Measurements from ENCODE around the gene FGF4.
"Not testable (repeated sequence)": the region's sequence is repeated elsewhere in the genome, so short reads cannot be mapped to it uniquely, and the experiment has no call there.

The FGF4 gene

DNA sequence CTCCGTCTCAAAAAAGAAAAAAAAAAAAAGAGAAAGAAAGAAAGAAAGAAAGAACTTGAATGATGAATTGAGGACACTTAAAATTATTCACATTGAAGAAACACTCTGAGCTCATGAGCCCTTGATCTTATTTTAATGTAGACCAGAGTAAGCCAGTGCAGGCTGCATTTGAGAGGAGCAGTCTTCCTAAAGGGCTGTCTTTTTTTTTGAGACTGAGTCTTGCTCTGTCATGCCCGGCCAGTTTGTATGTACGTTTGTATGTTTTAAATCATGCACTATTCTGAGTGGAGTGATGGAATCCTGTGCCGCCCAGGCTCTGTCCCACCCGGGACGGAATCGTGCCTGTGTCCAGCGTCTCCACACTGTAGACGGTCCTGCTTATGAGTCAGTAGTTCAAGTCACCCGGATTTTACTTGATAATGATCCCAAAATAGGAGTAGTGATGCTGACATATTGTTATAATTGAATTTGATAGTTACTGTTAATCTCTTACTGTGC is 9.6 kb downstream of the FGF4 start:
- no peak for DNase-seq

DNA sequence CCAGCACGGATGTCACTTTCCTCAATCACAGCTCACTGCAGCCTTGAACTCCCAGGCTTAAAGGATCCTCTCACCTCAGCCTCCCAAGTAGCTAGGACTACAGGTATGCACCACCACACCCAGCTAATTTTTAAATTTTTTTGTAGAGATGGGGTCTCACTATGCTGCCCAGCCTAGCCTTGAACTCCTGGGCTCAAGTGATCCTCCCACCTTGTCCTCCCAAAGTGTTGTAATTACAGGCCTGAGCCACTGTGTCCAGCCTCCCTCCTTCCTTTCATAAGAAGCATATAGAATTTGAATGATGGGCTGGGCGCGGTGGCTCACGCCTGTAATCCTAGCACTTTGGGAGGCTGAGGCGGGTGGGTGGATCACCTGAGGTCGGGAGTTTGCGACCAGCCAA is 10.2 kb downstream of the FGF4 start:
- not testable (repeated sequence) for DNase-seq

DNA sequence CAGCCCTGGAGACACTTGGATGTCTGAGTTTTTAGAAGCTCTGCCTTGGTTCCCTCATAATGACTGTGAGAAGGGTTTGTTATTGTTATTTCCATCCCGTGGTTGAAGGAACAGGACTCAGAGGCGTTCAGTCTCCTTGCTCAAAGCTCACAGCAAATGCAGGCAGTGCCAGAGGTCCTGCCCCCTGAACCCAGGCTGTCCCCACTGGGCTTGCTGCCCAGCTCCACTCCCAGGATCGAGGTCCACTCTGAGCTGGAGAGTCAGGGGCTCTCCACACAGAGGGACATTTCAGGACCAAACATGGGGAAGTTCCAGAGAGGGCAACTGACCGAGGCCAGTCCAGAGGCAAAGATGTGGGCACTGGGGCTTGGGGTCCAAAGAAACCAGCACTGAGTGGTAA is 14.8 kb downstream of the FGF4 start:
- no peak for DNase-seq

DNA sequence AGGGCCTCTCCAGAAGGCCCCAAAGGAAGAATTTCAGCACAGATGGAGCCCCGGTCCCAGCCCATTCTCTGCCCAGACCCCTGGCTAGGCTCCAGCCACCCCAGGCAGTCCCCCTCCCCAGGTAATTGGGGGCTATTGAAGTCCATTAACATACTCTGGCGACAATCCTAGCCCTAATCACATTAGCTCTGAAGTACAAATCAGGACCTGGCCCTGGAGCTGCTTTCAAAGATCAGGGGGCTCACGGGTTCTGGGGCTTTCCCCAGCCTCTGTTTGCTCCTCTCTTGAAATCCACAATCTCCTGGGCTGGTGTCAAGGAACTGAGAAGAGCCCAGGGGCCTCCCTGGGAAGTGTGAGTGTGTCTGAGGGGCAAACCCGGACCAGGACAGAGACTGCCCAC is 22.3 kb downstream of the FGF4 start:
- DNase-seq, result no peak

DNA sequence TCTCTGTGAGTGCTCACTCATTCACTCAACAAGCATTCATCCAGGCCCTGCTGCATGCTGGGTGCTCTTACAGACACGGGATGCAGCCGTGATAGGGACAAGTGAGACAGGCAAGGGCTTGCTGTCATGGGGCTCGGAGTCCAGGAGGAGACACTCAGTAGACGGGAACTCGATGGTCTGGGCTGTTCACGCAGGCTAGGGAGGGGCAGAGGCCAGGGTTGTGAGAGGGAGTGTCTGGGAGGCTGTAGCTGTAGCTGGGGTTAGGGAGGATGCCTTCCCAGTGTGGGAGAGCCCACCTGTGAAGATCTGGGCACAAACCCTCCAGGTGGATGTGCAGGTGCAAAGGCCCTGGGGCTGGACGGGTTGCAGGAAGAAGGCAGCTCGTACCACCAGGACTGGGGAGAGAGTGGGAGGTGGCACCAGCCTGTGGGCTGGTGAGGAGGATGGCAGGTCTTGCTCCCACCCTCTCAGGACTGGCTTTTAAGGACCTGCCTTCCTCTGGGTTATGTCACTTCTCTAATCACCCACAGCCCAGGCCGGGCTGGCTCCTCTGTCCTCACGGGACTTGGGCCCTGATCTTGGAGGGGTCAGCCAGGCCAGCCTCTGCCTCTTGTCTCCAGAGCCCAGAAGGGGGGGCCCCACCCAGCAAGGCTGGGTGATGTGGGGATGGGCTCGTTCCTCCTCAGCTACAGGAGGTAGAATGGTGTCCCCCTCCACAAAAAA is 24.1 kb downstream of the FGF4 start:
- no peak for DNase-seq

DNA sequence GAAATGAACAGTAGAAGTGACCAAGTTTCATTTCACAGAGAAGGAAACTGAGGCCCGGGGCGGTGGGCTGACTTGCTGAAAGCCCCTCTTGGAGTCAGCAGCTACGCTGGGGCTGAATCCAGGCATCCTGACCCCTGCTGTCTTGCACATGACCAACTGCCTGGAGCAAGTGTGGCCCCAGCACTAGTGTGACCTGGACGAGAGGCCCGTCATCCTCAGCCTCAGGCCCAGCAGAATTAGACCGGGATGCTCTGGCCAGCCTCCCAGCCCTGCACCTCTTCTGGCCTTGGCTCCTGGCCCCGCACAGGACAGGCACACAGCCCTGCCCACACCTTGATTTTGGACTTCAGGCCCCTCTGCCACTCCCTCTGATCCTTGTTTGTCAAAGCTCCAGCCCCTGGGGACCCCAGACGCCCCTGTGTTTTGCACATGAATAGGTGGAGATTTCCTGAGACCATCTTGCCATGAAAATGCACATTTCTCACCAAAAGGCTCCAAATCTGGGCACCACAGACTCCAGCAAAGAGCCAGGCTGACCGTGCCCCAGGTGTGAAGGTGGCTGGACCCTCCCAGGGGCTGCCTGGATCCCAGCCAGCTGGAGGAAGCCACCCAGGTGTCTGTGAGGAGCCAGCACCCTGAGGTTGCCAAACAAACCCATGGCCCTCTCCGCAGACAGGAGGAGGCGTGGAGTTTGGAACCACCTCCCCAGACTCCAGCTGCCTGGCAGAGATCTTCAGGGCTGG is 24.9 kb downstream of the FGF4 start:
- DNase-seq, result no peak

DNA sequence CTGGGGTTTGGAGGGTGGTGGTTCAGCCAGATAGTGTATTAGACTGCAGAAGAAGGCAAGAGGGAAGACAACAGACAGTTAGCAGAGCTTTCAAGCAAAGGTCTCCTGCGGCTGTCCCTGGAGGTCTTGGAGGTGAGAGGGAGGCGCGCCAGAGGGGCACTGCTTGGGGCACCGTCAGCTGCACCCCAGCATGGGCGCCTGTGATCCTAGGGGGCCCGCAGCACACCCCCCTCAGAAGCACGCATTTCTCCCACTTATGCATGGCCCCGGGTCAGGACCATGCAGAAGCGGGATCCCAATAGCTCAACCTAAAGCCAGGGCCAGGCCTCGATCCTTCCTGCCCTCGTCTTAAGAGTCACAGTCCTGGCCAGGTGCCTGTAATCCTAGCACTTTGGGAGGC is 26.5 kb downstream of the FGF4 start:
- DNase-seq, result no peak

DNA sequence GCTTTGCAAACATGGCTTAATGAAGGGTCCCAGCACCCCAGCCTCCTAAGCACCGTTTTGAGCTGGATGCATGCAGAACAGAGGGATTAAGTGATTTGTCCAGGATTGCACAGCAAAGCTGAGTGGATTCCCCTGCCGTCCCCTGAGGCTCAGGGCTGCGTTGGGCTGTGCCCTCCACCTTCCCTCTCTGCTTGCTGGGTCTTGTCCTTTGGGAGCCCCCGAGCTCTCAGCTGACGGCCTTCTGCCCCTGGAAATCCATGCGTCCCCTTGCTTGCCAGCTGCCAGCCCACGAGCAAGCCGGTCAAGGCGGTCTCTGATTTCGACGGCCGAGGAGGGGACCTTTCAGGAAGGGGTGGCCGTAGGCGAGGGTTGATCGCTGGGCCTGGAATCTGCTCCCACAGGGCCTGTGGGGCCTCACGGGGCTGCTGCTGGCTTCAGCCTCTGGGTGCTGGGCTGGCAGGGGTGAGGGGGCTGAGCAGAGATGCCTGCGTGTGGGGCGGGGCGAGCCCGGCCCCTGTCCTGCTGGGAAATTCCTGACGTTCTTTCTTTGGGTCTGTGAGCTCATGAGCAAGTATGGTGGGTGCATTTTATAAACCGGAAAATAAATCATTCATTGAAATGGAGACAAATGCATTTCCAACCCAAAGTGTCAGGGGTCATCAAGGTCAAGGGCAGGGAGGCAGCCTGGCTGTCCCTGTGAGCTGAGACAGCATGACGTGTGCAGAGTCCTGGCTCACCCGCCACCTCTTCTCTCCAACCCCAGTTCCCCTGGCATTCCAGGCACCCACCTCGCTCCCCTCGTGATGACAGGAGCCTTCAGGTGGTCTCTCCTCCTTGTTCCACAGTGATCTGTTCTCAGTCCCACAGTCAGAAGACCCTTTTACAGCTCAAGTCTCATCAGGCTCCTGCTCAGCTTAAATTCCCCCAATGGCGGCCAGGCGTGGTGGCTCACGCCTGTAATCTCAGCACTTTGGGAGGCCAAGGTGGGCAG is 28.1 kb downstream of the FGF4 start:
- DNase-seq, result no peak

DNA sequence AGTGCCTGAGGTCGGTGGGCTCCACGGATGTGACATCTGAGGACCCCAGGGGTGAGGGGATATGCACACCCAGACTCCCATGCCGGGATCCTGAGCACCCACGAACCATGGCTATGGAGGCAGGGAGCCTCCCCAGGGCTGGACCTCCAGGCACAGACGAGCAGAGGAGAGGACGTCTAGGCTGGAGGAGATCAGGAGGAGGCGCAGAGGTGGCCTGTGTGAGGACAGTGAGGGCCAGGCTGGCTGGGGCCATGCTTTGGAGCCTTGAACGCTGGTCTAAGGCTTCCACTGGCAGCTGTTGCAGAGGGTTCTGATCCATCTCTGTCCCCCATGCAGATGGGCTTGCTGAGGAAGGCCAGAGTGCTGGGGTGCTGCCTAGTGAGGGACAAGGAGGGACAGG is 29.0 kb downstream of the FGF4 start:
- DNase-seq, result no peak

DNA sequence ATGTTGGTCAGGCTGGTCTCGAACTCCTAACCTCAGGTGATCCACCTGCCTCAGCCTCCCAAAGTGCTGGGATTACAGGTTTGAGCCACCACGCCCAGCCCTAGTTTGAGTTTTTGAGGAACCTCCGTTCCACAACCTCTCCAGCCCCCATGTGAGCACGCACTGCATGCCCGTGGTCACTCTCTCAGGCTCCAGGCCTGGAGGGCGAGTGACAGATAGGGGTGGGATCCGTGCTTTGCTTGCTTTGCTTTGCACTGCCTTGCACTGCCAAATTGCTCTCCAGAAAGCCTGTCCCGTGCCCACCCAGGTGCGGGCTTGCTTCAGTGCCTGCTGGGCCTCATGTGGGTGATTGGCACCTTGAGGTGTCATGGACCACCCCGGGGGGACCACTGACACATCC is 29.9 kb downstream of the FGF4 start:
- no peak for DNase-seq

DNA sequence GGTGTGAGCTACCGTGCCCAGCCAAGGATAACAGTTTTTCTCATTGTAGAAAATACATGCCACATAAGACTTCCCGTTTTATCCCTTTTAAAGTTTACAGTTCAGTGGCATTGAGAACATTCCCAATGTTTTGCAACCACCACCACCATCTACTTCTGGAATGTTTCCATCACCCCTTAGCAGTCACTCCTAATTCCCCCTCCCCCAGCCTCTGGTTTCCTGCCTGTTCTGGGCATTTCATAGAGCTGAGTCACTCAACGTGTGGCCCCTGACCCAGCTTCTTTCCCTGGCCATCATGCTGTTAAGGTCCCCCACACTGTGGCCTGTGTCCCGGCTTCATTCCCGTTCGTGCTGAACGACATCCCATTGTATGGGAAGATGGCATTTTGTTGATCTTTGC is 30.7 kb downstream of the FGF4 start:
- no peak for DNase-seq

DNA sequence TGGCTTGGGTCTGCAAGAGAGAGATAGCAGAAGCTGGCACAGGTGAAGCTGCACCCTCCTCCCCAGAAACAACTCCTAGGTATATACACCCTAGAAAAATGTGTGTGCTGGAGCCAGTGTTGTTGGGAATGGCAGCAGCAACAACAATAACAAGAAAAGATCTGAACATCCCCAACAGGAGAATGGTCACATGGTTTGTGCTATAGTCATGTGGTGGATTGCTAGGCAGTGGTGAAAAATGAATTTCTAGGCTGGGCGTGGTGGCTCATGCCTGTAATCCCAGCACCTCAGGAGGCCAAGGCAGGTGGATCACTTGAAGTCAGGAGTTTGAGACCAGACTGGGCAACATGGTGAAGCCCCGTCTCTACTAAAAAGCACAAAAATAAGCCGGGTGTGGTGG is 40.3 kb downstream of the FGF4 start:
- no peak for DNase-seq

DNA sequence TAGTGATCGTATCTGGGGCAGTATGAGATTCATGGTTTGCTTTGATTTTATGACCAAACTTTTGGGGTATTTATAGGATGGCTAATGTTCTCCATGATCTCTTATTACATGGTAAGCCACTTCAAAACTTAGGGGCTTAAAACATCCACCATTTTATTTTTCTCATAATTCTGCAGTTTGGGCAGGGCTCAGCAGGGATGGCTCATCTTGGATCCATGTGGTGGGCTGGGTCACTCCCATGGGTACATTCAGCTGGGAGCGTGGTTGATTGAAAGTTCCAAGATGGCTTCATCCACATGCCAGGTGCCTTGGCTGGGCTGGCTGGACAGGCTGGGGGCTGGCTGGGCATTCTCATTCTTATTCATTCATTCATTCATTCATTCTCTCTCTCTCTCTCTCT is 40.8 kb downstream of the FGF4 start:
- no peak for DNase-seq

DNA sequence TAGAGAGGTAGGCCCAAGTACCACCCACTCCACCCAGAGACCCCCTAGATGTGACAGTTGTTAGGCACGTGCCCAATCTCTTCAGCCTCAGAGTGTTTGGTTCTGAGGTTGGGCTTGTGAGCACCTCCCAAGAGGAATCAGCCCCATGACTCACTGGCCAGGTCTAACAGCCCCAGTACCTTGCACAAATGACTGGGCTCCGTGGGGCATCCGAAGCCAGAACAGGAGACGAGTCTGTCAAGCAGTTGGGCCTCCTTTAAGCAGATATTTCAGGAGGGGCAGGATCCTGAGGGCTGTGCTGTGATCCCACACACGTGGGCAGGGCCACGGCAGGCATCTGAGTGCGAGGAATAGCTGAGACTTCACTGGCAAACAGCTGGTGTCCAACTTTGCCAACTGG is 42.2 kb downstream of the FGF4 start:
- DNase-seq, result no peak

DNA sequence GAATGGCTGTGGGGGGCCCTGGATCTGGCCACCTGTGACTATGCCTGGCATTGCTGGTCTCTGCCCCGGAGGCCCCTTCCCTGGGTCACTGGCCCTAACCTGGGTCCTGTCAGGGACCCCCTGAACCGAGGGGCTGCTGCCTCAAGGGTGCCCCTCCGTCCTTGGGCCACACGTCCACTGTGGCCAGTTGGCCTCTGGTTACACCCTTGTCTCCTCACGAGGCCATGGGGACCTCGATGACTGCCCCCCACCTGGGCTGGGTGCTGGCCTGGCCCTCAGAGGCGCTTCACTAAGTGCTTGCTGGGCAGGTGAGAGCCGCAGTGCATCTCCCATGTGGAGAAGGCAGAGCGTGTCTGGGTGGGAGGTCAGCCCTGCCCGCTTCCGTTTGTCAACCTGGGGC is 44.0 kb downstream of the FGF4 start:
- DNase-seq, result no peak

DNA sequence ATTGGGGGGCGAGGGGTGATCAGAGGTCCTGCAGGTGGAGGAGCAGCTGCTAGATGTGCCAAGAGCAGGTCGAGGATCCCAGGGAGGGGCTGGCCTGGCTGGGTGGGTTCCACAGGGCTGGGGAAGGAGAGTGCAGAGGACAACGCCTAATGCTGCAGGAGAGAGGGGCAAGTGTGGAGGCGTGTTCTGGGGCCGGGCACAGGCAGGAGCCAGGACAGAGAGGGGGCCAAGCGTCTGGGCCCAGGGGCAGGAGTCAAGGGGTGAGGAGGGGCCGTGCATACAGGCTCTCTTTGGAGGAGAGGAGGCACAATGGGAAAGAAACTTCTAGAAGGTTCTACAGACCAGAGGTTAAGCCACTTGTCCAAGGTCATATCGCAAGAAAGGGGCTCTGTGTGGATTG is 44.6 kb downstream of the FGF4 start:
- no peak for DNase-seq

DNA sequence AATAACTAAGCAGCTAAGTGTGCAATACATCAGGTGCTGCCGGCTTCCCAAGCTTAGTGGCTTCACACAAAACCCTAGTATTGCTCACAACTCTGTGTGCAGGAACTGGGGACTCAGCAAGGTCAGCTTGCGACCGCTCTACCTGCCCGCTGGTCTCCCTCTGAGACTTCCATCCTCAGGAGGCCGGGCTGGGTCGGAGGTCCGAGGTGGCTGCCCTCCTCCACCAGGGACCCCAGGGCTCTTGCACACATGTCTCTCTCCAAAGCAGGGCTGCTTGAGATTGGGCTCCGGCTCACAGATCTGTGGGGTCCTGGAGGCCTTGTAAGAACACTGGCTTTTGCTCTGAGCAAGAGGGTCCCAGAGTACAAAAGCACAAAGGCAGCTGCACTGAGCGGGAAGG is 45.9 kb downstream of the FGF4 start:
- DNase-seq, result no peak

DNA sequence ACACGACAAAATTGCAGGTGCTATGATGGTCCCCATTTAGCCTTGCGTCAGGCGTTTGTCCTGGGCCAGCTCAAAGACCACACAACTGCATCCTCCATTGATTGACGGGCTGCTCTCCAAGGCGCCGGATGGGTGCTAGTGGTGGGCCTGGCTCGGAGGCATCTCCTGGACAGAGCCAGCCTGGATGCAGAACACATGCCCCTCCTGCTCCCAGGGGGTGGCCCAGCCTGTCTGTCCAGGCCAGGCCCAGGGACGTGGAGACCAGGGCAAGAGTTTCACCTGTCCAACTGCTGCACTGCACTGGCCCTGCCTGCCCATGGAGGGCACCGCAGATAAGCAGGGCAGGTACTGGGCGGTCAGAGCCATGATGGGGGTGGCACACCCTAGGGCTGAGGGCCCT is 47.9 kb downstream of the FGF4 start:
- no peak for DNase-seq

DNA sequence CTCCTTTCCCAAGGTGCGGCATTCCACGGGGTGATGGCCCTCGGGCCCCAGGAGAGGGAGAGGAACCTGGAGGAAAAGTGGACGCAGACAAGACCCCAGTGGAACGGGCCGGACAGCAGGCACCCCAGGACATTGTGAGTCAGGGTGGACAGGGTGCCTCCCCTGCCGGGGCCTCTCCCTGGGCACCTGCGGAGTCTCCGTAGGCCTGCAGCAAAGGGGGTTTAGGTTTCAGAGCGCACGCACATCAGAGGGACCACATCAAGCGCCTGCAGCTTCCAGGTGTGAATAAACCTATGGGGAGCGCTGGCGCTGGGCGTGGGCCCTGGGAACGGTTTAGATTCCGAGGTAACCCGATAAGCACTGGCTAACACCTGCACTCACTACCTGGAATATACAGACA is 48.7 kb downstream of the FGF4 start:
- DNase-seq, result no peak

DNA sequence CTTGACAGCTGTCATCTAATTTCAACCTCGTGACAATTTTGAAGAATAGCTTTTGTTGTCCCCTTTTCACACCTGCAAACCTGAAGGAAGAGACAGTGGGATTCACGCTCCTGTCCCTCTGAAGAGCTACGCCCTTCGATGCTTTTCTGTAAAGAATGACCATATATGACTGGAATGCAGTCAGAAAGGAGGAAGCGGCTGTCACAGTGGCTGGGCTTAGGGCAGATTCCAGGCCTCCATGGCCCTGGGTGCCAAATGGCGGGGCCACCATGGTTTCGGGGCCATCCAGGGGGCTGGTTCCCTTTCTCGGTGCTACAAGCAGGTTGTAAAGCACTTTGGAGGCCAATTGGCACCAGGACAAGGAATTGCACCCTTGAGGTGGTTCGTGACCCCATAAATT is 49.1 kb downstream of the FGF4 start:
- no peak for DNase-seq

DNA sequence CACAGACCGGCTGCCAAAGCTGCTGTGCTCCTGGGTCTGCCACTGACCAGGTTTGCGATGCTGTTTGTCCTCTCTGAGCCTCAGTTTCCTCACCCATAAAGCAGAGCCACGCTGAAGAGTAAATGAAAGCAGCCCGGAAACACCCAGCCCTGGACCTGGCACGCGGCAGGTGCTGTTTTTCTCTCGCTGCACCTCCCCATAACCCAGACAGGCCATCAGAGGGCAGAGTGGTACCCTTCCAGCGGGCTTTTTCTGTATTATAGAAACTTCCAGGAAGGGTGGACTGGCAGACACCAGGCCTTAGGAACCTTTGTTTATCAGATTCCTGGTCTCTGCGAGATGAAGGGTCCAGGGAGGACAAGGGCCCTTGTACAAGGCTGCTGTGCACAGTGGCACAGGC is 53.4 kb downstream of the FGF4 start:
- no peak for DNase-seq

DNA sequence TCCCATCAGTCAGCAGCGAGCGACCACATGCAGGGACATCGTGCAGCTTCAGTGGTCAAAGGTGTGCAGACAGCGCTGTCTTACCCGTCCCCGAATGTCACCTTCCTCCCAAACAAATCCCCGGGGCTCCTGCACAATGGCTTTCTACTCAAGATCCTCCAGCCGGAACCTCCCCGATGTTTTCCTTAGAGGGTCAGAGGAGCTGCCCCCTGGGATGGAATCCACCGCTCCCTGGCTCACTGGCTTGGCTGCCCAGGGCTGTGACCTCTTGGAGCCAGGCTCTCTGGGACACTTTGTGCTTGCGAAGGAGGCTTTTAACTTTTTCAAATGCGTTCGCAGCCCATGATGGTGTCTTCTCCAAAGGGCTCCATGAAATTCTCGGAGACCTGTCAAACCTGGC is 54.0 kb downstream of the FGF4 start:
- no peak for DNase-seq
